ENCODE data around the gene STAT1.

GRCh38 chr2:191013932-191014652 lies at the start of gene STAT1:
- no peak for TF ChIP-seq CTCF (conservative IDR thresholded peaks at IDR 0.05; ENCODE audit: low read length)
- TF ChIP-seq EZH2phosphoT487 (IDR thresholded peaks at IDR 0.05; ENCODE audit: borderline replicate concordance) = no peak

Data from Loucy (cell line).